Measurements from ENCODE around the gene KHDC1. TPM values are rescaled to one million over a fixed set of nuclear protein-coding genes. Genes with fewer than 3 reads are reported as not detected.

The KHDC1 gene
- total and polyA plus RNA-seq, 2 experiments from 2014 or later, result 4.3 to 5.5 TPM

- Histone ChIP-seq H4K20me1 (ENCODE audit: insufficient read depth, poor library complexity, severe bottlenecking) (no peaks in the 10 kb centered on the region), H3K27ac (no peak within 1 kb of the TSS), H3K79me2 (no peaks in the 10 kb centered on the region), H3K4me3 (no peak within 1 kb of the TSS), H3K4me2 (no peak within 1 kb of the TSS), H3K9me3 (ENCODE audit: low read depth) (no peaks in the 10 kb centered on the region), H3K36me3 (replicated peaks; ENCODE audit: insufficient read depth, low read depth) (no peaks in the 10 kb centered on the region), H3K9me2 (replicated peaks; ENCODE audit: insufficient read depth) (no peaks in the 10 kb centered on the region), H3K27me3 (no peaks in the 10 kb centered on the region), H2AFZ (no peak within 1 kb of the TSS), H3K4me1 (ENCODE audit: insufficient read depth) (no peaks in the 10 kb centered on the region)
- WGBS (ENCODE audit: low lambda C conversion rate, missing lambda C conversion rate), result 96% methylated on average over 4 of the region's 4 CpGs
- no peak for DNase-seq (ENCODE audit: low spot score)
- TF ChIP-seq EZH2 (IDR thresholded peaks at IDR 0.05; ENCODE audit: borderline replicate concordance) (no peak), EZH2phosphoT487 (IDR thresholded peaks at IDR 0.05; ENCODE audit: low read depth, severe bottlenecking, unreplicated experiment) (no peak), CTCF (IDR thresholded peaks at IDR 0.05; ENCODE audit: poor library complexity) (no peak)
These were observed 37.6 kb downstream of the KHDC1 start, which contains the start of gene KHDC1L for GRCh38 chr6:73225396-73225795. Gene KHDC1L, minus strand, starts transcription at chr6:73225496. Its CDS starts 88 bp downstream, at chr6:73225408.

GRCh38 chr6:73216859-73217258, 46.1 kb downstream of the KHDC1 start:
- WGBS (ENCODE audit: low lambda C conversion rate, missing lambda C conversion rate), result 94% methylated on average over 2 of the region's 2 CpGs
- no peak for DNase-seq (ENCODE audit: low spot score)
- H3K4me3 ChIP-seq, result no peak overlapping the region
- TF ChIP-seq EZH2 (IDR thresholded peaks at IDR 0.05; ENCODE audit: borderline replicate concordance), result no peak
- TF ChIP-seq CTCF (IDR thresholded peaks at IDR 0.05; ENCODE audit: poor library complexity), result no peak
- no peak for TF ChIP-seq EZH2phosphoT487 (IDR thresholded peaks at IDR 0.05; ENCODE audit: low read depth, severe bottlenecking, unreplicated experiment)
- no peaks in the 10 kb centered on the region for H3K4me1 ChIP-seq (ENCODE audit: insufficient read depth)
- no peak overlapping the region for H3K27ac ChIP-seq
- H4K20me1 ChIP-seq (ENCODE audit: insufficient read depth, poor library complexity, severe bottlenecking), result no peaks in the 10 kb centered on the region
- no peaks in the 10 kb centered on the region for H3K9me3 ChIP-seq (ENCODE audit: low read depth)
- no peak overlapping the region for H3K4me2 ChIP-seq
- no peaks in the 10 kb centered on the region for H3K79me2 ChIP-seq
- H3K27me3 ChIP-seq, result no peaks in the 10 kb centered on the region
- H2AFZ ChIP-seq, result no peak overlapping the region
- no peaks in the 10 kb centered on the region for H3K36me3 ChIP-seq (replicated peaks; ENCODE audit: insufficient read depth, low read depth)
- H3K9me2 ChIP-seq (replicated peaks; ENCODE audit: insufficient read depth), result no peaks in the 10 kb centered on the region

- DNase-seq (ENCODE audit: low spot score), result no peak
- Histone ChIP-seq H3K4me3 (no peak overlapping the region), H3K27me3 (no peaks in the 10 kb centered on the region), H3K4me1 (ENCODE audit: insufficient read depth) (no peaks in the 10 kb centered on the region), H3K79me2 (no peaks in the 10 kb centered on the region), H2AFZ (no peak overlapping the region), H3K36me3 (replicated peaks; ENCODE audit: insufficient read depth, low read depth) (no peaks in the 10 kb centered on the region), H3K27ac (no peak overlapping the region), H3K9me3 (ENCODE audit: low read depth) (no peaks in the 10 kb centered on the region), H4K20me1 (ENCODE audit: insufficient read depth, poor library complexity, severe bottlenecking) (no peaks in the 10 kb centered on the region), H3K9me2 (replicated peaks; ENCODE audit: insufficient read depth) (no peaks in the 10 kb centered on the region), H3K4me2 (no peak overlapping the region)
- 93% methylated on average over 9 of the region's 9 CpGs for WGBS (ENCODE audit: low lambda C conversion rate, missing lambda C conversion rate)
- TF ChIP-seq EZH2 (IDR thresholded peaks at IDR 0.05; ENCODE audit: borderline replicate concordance), result no peak
- TF ChIP-seq EZH2phosphoT487 (IDR thresholded peaks at IDR 0.05; ENCODE audit: low read depth, severe bottlenecking, unreplicated experiment), result no peak
- no peak for TF ChIP-seq CTCF (IDR thresholded peaks at IDR 0.05; ENCODE audit: poor library complexity)
These were observed 53.9 kb downstream of the KHDC1 start for GRCh38 chr6:73209117-73209516.
